Sigmoid colon (tissue), 3 donors: Measurements from ENCODE around the gene HELZ.

Experiments used
- CTCF ChIP-seq, 4 experiments: fragments of 450-650 bp in 3 of 4; fragments of 200-600 bp in 1 of 4; IDR thresholded peaks; one replicate each; pipeline ENCODE4 v1.5.1; 2016 to 2019; ENCODE audit warnings: antibody characterized with exemption in 4 of 4, mild to moderate bottlenecking in 3 of 4, moderate library complexity in 2 of 4
- POLR2A ChIP-seq, 2 donors: fragments of 450-650 bp; IDR thresholded peaks; one replicate each; pipeline ENCODE4 v1.6.1; 2016; ENCODE audit warnings: antibody characterized with exemption in 2 of 2, mild to moderate bottlenecking in 2 of 2, moderate library complexity in 2 of 2

- TF ChIP-seq CTCF (IDR thresholded peaks at IDR 0.05) (no peak), POLR2A (IDR thresholded peaks at IDR 0.05) (no peak)
These were observed 106.6 kb downstream of the HELZ start for GRCh38 chr17:67138392-67138791.
